ENCODE data around the gene FRMPD4. TPM values are rescaled to one million over a fixed set of nuclear protein-coding genes. Genes with fewer than 3 reads are reported as not detected.

FRMPD4 gene
- total RNA-seq, 1 donor, result not detected

DNA sequence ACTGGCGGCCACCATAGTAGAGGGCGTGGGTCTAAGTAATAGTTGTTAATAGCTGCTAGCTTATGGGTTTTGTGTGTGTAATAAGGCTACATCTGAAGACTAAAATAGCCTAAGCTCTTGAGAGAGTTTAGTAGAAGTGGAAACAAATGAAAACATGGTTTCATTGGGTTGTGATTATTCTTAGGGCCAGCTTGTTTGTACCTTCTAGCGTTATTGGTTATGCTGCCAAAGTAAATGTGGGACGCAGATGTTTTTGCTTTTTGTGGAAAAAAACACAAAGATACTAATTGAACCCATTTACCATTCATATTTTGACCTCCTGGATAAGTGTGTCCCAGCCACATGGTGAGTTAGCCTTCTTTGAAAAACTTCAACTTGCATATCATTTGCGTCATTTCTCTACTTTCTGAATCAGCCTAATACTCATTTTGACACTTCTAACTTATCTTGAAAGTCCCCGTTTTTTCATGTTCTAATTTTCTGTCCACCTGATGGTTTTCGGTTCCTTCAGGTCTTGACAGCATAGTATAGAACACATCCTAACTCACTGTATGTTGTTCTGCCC, 305.3 kb downstream of the FRMPD4 start:
- Histone ChIP-seq H3K27me3 (ENCODE audit: insufficient read depth, low read length) (no peaks in the 10 kb centered on the region), H3K4me1 (ENCODE audit: insufficient read depth, low read length) (no peaks in the 10 kb centered on the region), H3K9me3 (ENCODE audit: low read depth, low read length) (no peaks in the 10 kb centered on the region), H3K4me3 (ENCODE audit: low read length) (no peak overlapping the region)

DNA sequence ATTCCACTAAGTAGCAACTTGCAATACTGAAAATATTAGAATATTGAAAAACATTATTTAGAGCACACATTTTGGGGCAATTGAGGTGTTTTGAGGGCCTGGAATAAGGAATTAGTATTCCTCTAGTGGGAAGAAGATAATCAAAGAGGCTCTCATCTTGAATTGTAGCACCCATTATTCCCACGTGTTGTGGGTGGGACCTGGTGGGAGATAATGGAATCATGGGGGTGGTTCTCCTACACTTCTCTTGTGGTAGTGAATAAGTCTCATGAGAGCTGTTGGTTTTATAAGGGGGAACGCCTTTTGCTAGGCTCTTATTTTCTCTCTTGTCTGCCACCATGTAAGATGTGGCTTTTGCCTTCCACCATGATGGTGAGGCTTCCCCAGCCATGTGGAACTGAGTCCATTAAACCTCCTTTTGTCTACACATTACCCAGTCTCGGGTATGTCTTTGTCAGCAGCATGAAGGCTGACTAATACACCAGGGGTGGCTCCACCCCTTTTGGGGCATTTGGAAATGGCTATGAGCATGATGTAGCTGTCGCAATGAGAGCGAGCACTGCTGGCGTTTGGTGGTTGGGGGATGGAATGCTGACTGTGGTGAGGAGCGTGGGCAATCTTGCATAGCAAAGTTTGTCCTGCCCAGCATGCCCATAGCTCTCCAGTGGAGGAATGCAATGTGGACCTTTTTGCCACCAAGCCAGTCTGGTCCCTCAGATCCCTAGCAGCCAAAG, 308.2 kb downstream of the FRMPD4 start:
- Histone ChIP-seq H3K4me3 (ENCODE audit: low read length) (no peak overlapping the region), H3K27me3 (ENCODE audit: insufficient read depth, low read length) (no peaks in the 10 kb centered on the region), H3K9me3 (ENCODE audit: low read depth, low read length) (no peaks in the 10 kb centered on the region), H3K4me1 (ENCODE audit: insufficient read depth, low read length) (no peaks in the 10 kb centered on the region)

DNA sequence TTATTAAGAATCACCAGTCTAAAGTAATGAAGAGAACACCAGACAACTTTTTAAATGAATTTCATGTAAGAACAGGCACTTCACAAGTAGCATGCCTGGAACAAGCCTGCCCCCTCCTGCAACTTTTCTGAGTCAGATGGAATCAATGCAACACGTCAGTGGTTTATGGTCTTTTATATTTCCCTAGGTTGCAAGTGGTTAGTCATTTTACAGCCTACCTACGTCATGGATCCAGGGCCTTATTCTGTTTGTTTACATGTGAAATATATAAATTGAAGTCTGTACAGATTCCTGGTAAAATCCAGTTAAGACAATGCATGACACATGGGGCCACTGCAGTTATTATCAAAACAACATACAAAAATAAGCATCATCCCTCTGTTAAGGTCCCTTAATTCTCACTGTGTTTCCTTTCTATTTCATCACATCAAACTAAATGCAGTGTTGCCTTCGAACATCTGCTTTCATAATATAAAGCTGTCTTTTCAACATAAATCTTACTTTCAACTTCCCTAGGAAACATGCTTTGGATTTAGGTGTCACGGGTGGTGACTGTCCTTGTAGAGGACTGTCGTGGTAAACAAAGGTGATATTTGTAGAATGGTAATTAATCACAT, 309.3 kb downstream of the FRMPD4 start:
- Histone ChIP-seq H3K4me3 (ENCODE audit: low read length) (no peak overlapping the region), H3K4me1 (ENCODE audit: insufficient read depth, low read length) (no peaks in the 10 kb centered on the region), H3K9me3 (ENCODE audit: low read depth, low read length) (no peaks in the 10 kb centered on the region), H3K27me3 (ENCODE audit: insufficient read depth, low read length) (no peaks in the 10 kb centered on the region)

DNA sequence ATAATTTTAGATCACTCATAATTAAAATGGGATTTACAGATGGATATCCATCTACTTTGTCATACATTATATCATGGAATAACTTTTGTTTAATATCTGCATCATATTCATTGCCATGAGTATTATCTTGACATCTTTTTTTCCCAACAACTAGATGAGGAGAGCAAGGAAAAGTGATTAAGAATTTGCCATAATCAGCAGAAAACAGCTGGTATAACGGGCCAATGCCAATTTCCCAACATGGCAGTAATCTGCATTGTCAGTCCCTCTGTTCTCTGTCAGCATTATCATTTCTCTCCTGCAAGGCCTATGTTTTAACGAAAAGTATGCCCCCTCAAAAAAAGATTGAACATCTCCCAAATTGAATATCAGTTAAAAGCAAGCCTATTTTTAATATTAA, 314.0 kb downstream of the FRMPD4 start:
- Histone ChIP-seq H3K27me3 (ENCODE audit: insufficient read depth, low read length) (no peaks in the 10 kb centered on the region), H3K4me1 (ENCODE audit: insufficient read depth, low read length) (no peaks in the 10 kb centered on the region), H3K4me3 (ENCODE audit: low read length) (no peak overlapping the region), H3K9me3 (ENCODE audit: low read depth, low read length) (no peaks in the 10 kb centered on the region)

DNA sequence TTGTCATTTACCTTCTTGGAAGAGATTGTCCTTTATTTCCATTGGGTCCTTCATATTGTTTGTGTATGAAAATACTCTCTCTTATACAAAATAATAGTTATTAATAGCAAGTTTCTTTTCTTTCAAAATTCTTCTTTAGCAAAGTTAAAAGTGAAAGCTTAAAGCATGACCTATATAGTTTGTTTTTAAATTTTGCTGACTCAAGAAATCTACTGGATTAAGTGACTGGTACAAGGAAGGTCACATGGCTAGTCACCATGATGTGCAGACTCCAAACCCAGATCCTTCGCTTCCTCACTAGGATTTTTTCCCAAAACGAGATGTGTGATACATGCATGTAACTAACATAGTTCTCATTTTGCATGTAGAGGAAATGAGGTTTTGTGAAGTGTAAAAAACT, 322.7 kb downstream of the FRMPD4 start:
- Histone ChIP-seq H3K27me3 (ENCODE audit: insufficient read depth, low read length) (no peaks in the 10 kb centered on the region), H3K4me3 (ENCODE audit: low read length) (no peak overlapping the region), H3K4me1 (ENCODE audit: insufficient read depth, low read length) (no peaks in the 10 kb centered on the region), H3K9me3 (ENCODE audit: low read depth, low read length) (no peaks in the 10 kb centered on the region)

DNA sequence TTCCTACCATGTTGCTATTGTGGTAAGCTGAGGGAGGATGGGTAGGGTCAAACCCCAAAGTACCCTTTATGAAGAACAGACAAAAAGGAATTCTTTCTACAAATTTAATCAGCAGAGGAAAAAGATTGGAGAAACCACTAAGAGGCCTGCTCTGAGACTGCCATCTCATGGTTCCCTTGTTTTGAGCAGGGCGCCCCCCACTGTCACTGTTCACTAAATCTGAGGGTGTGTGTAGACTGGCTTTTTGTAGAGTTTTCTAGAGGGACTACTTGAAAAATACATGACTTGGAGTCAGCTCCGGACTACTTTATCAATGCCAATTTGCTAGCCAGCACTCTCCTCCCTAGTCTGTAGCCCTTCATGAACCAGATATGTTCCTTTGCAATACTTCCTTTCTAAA, 324.8 kb downstream of the FRMPD4 start:
- H3K9me3 ChIP-seq (ENCODE audit: low read depth, low read length), result no peaks in the 10 kb centered on the region
- H3K4me3 ChIP-seq (ENCODE audit: low read length), result no peak overlapping the region
- H3K4me1 ChIP-seq (ENCODE audit: insufficient read depth, low read length), result no peaks in the 10 kb centered on the region

DNA sequence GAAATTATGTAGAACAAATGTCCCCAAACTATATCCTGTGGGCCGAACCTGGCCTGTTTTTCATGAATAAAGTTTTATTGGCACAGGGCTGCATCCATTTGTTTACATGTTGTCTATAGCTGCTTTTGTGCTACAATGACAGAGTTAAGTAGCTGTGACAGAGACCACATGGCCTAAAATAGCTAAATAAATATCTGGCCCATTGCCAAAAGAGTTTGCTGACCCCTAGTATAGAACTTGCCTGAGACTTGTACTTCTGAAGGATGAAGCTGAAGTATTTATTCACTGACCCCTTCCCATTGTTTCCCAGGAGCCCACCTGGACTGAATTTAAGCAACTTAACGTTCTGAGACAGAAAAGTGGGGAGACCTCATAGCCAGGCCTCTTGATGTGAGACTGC, 325.6 kb downstream of the FRMPD4 start:
- H3K4me3 ChIP-seq (ENCODE audit: low read length), result no peak overlapping the region
- H3K4me1 ChIP-seq (ENCODE audit: insufficient read depth, low read length), result no peaks in the 10 kb centered on the region
- H3K27me3 ChIP-seq (ENCODE audit: insufficient read depth, low read length), result no peaks in the 10 kb centered on the region
- H3K9me3 ChIP-seq (ENCODE audit: low read depth, low read length), result no peaks in the 10 kb centered on the region

More for the DNA sequence above, 324.8 kb downstream of the FRMPD4 start:
- no peaks in the 10 kb centered on the region for H3K27me3 ChIP-seq (ENCODE audit: insufficient read depth, low read length)

DNA sequence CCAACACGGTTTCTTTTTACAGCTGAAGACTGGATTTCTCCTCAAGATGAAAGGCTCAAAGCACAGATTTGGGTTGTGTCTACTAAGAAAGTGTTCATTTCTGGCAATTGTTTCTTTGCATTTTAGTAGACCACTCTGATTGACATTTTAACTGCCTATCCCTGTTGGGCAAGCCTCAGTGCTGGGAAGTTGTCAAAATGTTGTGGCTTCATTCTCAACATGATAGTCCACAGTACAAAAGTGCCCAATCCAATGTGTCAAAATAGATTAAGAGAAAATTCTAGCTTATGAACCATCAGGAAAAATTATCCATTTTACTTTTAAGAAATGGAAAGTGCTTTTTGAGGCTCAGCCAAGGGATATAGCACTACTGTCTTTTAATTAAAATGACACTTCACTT, 329.0 kb downstream of the FRMPD4 start:
- no peak overlapping the region for H3K4me3 ChIP-seq (ENCODE audit: low read length)
- no peaks in the 10 kb centered on the region for H3K9me3 ChIP-seq (ENCODE audit: low read depth, low read length)
- H3K27me3 ChIP-seq (ENCODE audit: insufficient read depth, low read length), result no peaks in the 10 kb centered on the region
- H3K4me1 ChIP-seq (ENCODE audit: insufficient read depth, low read length), result no peaks in the 10 kb centered on the region

DNA sequence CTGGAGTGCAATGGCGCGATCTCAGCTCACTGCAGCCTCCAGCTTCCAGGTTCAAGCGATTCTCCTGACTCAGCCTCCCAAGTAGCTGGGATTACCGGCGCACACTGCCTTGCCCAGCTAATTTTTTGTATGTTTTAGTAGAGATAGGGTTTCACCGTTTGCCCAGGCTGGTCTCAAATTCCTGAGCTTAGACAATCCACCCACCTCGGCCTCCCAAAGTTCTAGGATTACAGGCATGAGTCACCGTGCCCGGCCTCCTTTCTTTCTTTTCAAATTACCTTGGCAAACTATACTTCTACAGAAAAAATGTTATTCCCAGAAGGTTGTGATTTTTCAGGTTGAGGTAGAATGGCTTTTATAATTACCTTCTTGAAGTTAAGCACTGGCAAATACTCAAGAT, 331.0 kb downstream of the FRMPD4 start:
- no peaks in the 10 kb centered on the region for H3K4me1 ChIP-seq (ENCODE audit: insufficient read depth, low read length)
- no peak overlapping the region for H3K4me3 ChIP-seq (ENCODE audit: low read length)
- no peaks in the 10 kb centered on the region for H3K9me3 ChIP-seq (ENCODE audit: low read depth, low read length)
- H3K27me3 ChIP-seq (ENCODE audit: insufficient read depth, low read length), result no peaks in the 10 kb centered on the region

DNA sequence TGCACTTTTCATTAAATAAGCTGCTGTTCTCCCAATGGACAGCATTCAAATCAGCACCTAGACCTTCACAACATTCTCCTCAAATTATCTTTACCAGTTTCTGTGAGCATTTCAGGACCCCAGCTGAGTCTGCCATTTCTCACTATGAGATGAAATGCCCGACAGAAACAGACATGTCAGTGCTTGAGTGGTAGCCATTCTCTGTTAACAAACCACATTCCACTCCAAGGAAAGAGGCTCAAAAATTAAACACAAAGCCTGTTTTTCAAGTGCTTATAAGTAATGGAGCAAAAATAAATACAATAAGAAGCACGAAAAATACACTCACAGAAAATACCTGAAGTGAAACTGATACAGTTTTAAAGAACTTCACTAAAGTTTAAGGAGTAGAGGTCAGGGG, 332.8 kb downstream of the FRMPD4 start:
- no peaks in the 10 kb centered on the region for H3K27me3 ChIP-seq (ENCODE audit: insufficient read depth, low read length)
- no peaks in the 10 kb centered on the region for H3K4me1 ChIP-seq (ENCODE audit: insufficient read depth, low read length)
- no peaks in the 10 kb centered on the region for H3K9me3 ChIP-seq (ENCODE audit: low read depth, low read length)
- H3K4me3 ChIP-seq (ENCODE audit: low read length), result no peak overlapping the region

DNA sequence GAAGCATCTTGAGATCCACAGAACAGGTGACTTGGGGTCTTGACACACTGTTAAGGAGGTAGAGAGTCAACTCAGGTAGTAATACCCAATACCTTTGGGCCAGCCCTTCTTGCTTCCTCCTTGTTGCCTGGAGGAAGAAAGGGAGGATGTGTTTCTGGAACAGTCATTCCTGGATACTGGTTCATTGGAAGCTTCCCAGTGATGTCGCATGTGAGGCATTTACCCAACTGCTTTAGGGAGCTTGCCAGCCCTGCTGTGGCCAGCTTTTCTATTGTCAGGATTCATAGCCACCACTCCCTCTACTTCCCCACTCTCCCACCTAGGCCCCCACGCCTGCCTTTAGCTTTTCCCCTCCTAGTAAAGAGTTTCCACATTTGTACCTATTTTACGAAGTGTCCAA, 342.7 kb downstream of the FRMPD4 start:
- Histone ChIP-seq H3K27me3 (ENCODE audit: insufficient read depth, low read length) (no peaks in the 10 kb centered on the region), H3K9me3 (ENCODE audit: low read depth, low read length) (no peaks in the 10 kb centered on the region), H3K4me1 (ENCODE audit: insufficient read depth, low read length) (no peaks in the 10 kb centered on the region), H3K4me3 (ENCODE audit: low read length) (no peak overlapping the region)

DNA sequence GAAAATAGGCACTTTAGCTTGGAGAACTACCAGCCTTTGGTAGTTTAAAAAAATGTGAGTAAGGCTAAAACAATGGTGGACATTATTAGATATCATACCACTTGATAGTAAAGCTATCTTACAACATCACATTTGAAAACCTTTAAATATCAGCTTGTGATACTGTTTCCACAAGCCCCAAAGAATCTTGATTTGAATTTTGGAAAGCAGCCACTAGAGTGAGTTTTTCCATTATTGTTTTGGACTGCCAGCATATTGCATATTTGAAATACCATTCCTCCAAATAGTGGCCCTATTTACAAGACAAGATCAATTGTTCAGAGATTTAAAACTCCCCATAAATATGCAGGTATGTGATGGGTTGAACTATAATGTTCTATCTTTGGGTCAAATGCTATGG, 349.9 kb downstream of the FRMPD4 start:
- H3K9me3 ChIP-seq (ENCODE audit: low read depth, low read length), result no peaks in the 10 kb centered on the region
- H3K27me3 ChIP-seq (ENCODE audit: insufficient read depth, low read length), result no peaks in the 10 kb centered on the region
- H3K4me3 ChIP-seq (ENCODE audit: low read length), result no peak overlapping the region
- H3K4me1 ChIP-seq (ENCODE audit: insufficient read depth, low read length), result no peaks in the 10 kb centered on the region

DNA sequence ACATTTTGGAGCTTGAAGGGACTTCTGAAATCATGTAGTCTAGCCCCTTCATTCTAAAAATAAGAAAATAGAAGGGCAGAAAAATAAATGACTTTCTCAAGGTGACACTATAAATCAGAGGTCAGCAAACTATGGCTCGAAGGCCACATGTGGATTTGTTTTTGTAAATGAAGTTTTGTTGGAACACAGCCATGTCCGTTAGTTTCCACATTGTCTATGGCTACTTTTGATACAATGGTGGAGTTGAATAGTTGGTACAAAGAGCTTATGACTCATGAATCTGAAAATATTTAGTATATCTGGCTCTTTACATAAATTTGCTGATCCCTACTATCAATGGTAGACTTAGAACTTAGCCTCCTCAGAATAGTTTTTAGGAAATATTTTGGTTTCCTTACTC, 350.5 kb downstream of the FRMPD4 start:
- no peaks in the 10 kb centered on the region for H3K4me1 ChIP-seq (ENCODE audit: insufficient read depth, low read length)
- H3K4me3 ChIP-seq (ENCODE audit: low read length), result no peak overlapping the region
- no peaks in the 10 kb centered on the region for H3K9me3 ChIP-seq (ENCODE audit: low read depth, low read length)
- H3K27me3 ChIP-seq (ENCODE audit: insufficient read depth, low read length), result no peaks in the 10 kb centered on the region

DNA sequence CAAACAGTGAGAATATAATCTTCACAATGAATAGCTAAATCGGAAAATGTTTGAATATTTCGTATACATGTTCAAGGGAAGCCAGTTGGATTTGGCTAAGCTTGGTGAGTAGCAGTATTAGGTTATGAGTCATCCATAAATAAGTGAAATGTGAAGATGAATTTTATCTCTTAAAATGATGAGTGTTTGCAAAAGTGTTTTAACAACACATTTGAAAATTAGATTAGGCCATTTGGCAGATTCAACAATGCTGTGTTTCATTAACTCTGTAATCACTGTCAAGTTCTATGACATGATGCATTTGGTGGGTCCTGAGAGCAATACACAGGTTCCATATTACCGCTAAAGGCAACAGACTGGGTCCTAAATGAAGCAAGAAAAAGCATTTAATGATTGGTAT, 351.1 kb downstream of the FRMPD4 start:
- no peaks in the 10 kb centered on the region for H3K27me3 ChIP-seq (ENCODE audit: insufficient read depth, low read length)
- H3K4me1 ChIP-seq (ENCODE audit: insufficient read depth, low read length), result no peaks in the 10 kb centered on the region
- no peak overlapping the region for H3K4me3 ChIP-seq (ENCODE audit: low read length)
- H3K9me3 ChIP-seq (ENCODE audit: low read depth, low read length), result no peaks in the 10 kb centered on the region

DNA sequence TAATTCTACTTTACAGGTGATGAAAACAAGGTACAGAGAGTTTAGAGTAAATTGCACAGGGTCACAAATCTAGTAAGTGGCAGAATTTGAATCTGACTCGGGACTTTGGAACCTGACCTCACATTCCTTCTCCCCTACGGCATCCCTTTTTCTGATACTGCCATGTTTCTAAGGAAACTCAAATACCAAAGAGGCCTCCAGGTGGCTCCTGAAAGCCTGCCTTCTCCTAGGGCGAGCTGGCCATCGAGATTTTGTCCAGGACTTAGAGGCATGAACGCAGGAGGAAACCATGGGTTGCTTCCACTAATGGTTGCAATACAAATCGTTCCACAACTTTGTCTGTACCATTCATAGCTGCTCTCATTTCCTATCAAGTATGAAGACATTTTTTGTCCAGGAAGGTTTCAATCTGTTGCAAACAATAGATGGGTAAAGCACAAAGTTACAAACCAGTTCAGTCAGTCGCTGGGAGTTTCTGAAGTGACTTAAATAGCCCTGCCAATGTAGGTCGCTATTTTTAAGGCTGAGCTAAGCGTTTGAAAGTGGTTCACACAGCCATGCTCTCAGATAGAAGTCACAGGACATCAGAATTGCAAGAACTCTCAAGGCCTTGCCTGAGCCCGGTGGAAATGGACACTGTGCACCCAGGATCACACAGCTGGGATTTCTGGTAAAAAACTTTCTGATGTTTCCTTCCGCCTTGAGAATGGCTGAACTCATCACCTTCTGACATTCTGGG, 356.3 kb downstream of the FRMPD4 start:
- H3K4me1 ChIP-seq (ENCODE audit: insufficient read depth, low read length), result peaks cover 4% of the 10 kb centered on the region
- H3K4me3 ChIP-seq (ENCODE audit: low read length), result no peak overlapping the region
- H3K9me3 ChIP-seq (ENCODE audit: low read depth, low read length), result no peaks in the 10 kb centered on the region
- H3K27me3 ChIP-seq (ENCODE audit: insufficient read depth, low read length), result no peaks in the 10 kb centered on the region

Measured in mononuclear cell (primary cell).